ENCODE measurements around the gene VILL.

Gene VILL

DNA sequence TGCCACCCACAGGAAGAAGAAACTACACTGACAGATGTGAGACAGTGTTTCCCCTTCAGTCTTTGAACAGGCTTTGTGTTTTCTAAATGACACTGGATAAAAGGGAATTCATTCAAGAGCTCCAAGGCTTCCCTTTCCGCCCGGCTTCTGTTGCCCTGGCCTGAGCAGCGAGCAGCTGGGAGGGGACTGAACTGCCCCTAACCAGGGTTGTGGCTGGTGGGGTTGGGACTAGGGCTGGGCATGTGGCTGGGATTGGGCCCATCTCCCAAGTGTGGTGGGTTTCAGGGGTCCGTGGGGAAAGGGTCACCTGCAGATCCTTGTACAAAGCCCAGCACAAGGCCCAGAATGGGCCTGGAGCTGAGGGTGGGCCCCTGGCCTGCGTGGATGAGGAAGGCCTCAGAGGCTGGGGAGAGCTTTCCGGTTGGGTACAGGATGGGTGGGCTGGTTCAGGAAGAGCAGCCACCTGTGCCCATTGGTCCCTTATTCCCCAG is 10.4 kb downstream of the VILL start:
- no peak for DNase-seq (ENCODE audit: low spot score)

DNA sequence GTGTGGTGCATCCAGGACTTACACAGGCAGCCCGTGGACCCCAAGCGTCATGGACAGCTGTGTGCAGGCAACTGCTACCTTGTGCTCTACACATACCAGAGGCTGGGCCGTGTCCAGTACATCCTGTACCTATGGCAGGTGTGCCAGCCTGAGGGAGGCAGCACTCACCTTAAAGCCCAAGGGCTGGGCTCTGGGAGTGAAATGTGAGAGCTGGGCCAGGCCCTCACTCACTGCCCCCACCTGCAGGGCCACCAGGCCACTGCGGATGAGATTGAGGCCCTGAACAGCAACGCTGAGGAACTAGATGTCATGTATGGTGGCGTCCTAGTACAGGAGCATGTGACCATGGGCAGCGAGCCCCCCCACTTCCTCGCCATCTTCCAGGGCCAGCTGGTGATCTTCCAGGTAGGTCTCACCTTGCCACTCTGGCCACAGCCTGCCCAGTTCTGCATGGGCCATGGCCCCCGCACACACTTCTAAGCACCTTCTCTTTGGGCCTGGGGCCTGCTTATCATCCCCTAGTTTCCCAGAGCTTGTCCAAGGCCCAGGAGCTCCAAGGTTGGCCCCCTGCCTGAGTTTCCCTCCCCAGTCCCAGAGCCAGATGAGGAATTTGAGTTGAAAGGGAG is 11.0 kb downstream of the VILL start:
- DNase-seq (ENCODE audit: low spot score), result no peak

DNA sequence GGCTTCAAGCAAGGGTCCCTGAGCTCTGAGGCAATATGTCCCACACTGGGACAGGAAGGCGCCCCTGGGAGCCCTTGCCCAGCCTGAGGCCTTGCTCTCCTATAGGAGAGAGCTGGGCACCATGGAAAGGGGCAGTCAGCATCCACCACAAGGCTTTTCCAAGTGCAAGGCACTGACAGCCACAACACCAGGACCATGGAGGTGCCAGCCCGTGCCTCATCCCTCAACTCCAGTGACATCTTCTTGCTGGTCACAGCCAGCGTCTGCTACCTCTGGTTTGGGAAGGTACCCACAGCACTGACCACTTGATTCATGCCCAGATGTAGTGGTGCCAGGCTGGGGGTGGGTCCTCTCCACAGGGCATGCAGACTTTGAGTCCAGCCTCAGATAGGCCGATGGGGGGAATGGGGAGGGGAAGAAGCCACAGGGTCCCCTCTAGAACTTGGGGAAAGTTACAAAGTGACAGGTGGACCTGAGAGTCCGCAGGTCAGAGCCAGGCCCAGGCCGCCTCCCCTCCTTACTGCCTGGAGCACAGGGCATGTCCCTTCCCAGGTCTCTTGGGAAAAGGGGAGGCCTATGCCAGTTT is 11.8 kb downstream of the VILL start:
- DNase-seq (ENCODE audit: low spot score), result no peak

DNA sequence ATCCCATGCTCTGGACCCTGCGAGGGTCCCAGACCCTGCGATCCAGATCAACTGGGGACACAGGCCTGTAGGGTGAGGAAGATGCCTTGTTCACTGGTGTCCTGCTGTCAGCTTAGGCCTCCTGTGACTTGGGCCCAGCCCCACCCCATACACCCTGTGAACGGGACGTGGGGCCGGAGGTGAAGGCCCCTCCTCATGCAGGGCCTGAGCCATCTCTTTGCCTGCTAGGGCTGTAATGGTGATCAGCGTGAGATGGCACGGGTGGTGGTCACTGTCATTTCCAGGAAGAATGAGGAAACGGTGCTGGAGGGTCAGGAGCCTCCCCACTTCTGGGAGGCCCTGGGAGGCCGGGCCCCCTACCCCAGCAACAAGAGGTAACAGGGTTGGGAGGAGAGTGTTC is 12.4 kb downstream of the VILL start:
- DNase-seq (ENCODE audit: low spot score), result no peak

DNA sequence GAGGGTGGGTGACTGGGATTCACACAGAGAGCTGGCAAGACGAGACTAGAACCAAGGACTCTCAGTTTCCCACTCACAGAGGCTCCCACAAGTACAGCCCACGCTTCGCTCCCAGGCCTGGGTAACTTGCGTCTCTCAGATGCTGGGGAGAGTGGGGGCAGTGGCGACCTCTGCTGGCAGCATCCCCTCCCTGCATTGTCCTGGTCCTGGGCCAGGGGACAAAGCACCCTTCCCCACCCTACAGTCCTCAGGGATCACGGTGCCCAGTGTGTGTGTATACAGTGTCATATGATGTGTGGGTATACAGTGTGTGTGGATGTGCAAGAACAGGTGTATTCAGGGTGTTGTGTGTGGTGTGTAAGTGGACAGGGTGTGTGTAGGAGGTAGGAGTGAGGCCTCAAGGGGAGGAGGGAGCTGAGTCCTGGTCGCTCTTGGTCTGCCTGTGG is 12.8 kb downstream of the VILL start:
- DNase-seq (ENCODE audit: low spot score), result peak; percentile 36

GRCh38 chr3:38003817-38004414 is 13.3 kb downstream of the VILL start:
- DNase-seq (ENCODE audit: low spot score), result no peak

- peak; percentile 38 for DNase-seq (ENCODE audit: low spot score)
Measured at GRCh38 chr3:38004415-38005075, 14.0 kb downstream of the VILL start.

DNA sequence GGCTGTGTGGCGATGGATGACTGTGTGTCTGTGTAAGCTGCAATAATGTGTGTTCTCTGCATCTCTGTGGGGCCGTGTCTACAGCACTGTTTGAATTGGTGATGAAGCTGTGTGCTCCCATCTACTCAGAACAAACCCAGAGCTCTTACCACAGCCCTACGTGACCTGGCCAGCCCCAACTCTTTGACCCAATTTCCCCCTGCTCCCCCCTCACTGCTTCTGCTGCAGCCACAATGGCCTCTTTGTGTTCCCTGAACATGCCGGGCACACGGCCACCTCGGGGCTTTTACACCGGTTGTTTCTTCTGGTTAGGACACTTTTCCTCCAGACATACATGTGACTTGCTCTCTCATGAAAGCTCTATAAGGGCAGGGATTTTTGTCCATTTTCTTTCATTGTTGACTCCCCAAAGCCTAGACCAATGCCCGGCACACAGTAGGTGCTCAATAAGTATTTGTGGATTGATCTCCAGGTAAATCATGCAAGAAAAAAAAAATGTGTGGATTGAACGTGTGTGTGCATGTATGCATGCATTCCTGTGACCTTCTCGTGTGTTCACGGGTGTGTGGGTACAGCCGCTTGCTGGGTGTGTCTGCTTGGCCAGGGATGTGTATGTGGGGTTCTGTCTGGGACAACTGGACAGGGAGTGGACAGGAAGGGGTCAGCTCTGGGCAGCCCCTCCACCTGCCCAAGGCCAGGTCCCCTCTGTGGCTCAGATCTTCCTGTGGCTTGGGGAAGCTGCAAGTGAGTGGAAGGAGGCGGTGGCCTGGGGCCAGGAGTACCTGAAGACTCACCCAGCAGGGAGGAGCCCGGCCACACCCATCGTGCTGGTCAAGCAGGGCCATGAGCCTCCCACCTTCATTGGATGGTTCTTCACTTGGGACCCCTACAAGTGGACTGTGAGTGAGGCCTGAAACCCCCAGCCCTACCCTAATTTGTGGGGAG is 14.8 kb downstream of the VILL start:
- DNase-seq (ENCODE audit: low spot score), result no peak

- DNase-seq (ENCODE audit: low spot score), result no peak
Measured at GRCh38 chr3:38006031-38006430, 15.4 kb downstream of the VILL start.

DNA sequence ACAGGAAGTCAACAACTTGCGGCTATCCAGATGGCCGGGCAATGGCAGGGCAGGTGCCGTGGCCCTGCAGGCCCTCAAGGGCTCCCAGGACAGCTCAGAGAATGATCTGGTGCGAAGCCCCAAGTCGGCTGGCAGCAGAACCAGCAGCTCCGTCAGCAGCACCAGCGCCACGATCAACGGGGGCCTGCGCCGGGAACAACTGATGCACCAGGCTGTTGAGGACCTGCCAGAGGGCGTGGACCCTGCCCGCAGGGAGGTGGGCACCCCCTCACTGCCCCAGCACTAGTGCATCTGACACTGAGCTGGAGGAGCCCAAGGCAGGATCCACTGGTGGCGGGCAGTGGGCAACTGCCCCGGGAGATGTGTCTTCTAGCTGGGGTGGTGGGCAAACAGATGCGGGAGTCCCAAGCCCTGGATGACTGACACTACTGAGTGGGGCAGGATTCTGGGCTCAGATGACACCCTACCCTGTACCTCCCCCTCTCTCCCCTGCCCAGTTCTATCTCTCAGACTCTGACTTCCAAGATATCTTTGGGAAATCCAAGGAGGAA is 15.9 kb downstream of the VILL start:
- DNase-seq (ENCODE audit: low spot score), result no peak

- DNase-seq (ENCODE audit: low spot score), result no peak
Measured at GRCh38 chr3:38007754-38008090, 17.1 kb downstream of the VILL start.

DNA sequence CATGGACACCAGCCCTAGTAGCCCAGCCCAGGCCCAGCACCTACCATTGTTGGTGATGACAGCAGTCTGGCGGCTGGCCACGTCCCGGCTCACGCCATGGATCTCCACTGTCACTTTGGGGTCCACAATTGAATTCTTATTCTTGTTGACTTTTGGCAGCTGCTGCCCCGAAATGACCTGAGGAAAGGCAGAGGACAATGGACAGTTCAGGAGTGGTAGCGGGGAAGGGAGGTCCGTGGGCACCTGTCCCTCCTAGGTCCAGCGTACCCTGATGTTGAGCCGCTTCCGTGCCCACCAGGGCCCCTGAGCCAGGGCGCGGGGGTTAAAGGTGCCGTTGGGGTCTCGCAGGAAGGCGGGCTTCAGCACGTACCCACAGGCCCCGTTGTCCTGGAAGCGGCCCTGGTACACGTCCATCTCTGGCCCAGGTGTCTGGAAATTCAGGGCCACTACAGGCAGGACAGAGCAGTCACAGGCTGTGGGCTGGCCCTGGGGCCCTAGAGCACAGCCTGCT is 17.7 kb downstream of the VILL start:
- DNase-seq (ENCODE audit: low spot score), result no peak

- DNase-seq (ENCODE audit: low spot score), result no peak
Measured at GRCh38 chr3:38008971-38009580, 18.5 kb downstream of the VILL start.

DNA sequence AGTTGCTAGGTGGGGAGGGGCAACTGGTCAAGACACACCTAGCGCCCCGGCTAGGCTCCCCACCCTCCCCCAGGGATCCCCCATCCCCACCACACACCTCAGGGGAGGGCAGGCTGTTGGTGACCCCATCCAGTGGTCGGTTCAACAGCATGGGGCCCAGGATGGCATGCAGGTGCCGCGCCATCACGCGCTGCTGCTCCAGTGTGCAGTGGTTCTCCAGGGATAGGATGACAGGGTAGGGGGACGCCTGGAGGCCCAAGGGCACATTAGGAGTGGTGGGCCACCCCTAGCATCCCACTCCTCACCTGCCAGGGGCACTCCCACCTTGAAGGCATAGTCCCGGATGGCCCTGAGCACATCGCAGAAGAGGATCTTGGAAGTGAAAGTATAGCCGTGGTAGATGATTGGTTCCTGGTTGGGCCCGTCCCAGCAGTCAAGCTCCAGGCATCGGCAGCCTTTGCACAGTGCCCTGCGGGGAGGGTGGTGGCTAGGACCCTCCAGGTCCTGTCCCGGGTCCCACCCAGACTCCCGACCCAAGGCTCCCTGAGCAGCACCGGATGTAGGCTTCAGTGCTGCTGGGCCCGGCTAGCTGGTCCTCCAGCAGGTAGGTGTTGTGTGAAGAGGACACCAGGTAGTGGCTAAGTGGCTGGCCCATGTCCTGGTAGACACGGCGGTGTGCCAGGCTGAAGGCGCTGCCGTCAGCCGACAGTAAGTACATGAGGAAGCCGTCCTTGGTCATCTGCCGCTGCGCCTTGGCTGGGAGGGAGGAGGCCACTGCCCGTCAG is 19.4 kb downstream of the VILL start:
- no peak for DNase-seq (ENCODE audit: low spot score)

- no peak for DNase-seq (ENCODE audit: low spot score)
Measured at GRCh38 chr3:38011111-38011510, 20.5 kb downstream of the VILL start.

DNA sequence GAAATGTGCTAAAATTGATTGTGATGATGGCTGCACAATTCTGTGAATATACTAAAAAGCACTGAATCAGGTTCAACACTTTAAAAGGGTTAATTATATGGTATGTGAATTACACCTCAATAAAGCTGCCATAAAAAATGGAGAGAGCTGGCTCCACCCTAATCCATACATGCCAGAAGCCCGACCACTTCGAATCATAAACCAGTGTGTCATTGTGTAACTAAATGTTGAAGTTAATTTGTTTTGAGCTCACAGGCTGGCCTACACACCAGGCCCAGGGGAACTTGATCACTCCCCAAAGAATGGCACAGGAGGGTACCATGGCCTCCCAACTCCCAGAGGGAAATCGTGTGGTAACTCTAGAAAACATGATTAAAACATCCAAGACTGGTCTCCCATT is 24.9 kb downstream of the VILL start:
- no peak for DNase-seq (ENCODE audit: low spot score)

GRCh38 chr3:38015984-38016383 is 25.4 kb downstream of the VILL start:
- no peak for DNase-seq (ENCODE audit: low spot score)

DNA sequence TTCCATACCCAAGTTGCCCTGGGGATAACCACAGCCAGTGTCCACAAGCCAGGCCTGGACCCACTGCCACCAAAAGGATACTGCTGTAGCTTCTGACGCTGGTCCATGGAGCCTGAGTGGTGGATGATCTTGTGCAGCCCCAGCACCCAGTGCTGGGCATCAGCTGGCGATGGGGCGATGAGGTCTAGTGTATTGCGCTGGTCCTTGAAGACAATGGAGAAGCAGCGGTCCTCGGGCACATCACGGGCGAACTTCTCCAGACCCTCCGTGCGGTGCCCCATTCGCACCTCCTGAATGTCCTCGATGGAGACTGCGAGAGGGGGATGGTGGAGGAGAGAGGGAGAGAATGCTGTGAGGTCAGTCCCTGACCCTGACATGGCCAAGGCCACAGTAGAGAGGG is 25.8 kb downstream of the VILL start:
- DNase-seq (ENCODE audit: low spot score), result no peak

DNA sequence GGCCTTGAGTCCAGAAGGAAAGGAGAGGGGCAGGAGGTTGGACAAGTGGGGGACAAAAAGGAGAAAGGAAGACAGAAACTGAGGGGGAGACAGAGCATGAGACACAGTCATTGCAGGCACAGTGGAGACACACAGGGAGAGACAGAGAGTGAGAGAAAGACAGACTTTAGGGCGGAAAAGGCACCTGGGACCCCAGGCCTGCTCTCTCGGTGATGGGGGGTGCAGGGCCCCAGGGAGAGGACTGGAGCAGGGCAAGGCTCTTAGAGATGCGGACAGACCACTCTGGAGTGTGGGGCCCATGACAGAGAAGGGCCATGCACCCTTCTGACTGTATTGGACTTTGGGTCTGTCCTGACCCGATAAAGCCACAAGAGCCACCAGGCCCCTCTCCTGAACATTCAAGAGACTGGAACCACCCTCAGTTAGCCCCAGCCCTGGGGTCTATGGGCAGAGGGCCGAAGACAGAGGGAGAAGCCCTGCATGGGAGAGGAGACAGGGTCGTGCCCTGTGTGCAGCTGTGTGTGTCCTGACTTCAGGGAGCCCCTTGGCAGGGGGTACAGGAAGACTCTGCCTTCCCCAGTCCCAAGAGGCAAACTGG is 26.4 kb downstream of the VILL start:
- no peak for DNase-seq (ENCODE audit: low spot score)
